T-helper 2 cell treated with Interferon-gamma antibody and Interleukin-4, amounts not matched to agents 5 μg/mL and 100 μg/mL, for 36 hours (primary cell): ENCODE measurements around the gene TMEM225B.
A peak's percentile ranks its signal among the peaks of the same experiment; 100 is the strongest.

Source experiments
- DNase-seq: peaks from one replicate; pipeline ENCODE4 v3.0.0; 2021; ENCODE audit warnings: low spot score
- H3K27ac Mint-ChIP-seq: one replicate; pipeline ENCODE4 v1.8.0; 2021; ENCODE audit warnings: mild to moderate bottlenecking, mixed read lengths
- H3K27me3 Mint-ChIP-seq: one replicate; pipeline ENCODE4 v1.8.0; 2021; ENCODE audit warnings: low read depth, mixed read lengths
- H3K36me3 Mint-ChIP-seq: one replicate; pipeline ENCODE4 v1.8.0; 2021; ENCODE audit warnings: low read depth, mixed read lengths
- H3K4me1 Mint-ChIP-seq: one replicate; pipeline ENCODE4 v1.8.0; 2021; ENCODE audit warnings: low read depth, mixed read lengths
- H3K4me3 Mint-ChIP-seq: one replicate; pipeline ENCODE4 v1.8.0; 2022; ENCODE audit warnings: mild to moderate bottlenecking, moderate library complexity, mixed read lengths
- H3K9me3 Mint-ChIP-seq: one replicate; pipeline ENCODE4 v1.8.0; 2021; ENCODE audit warnings: mixed read lengths

The TMEM225B gene

DNA sequence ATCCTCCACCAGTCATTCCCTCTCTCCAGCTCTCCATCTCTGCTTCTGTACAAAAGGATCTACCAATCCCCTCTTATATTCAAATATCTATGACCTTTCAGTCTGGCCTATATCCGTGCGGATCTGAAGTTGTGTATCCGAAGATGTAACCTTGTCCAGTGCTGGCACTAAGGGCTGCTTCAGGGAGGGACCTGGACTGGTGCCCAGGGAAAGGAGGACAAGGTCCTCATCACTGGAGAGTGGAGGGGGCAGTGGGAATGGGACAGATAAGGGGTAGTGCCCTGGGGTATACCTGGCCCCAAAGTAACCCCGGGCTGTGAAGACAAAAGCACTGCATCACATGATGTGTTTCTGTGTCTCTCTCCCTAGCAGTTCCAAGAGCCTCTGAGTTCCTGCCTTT, 1.8 kb downstream of the TMEM225B start:
- no peaks in the 10 kb centered on the region for H3K36me3 Mint-ChIP-seq
- H3K4me1 Mint-ChIP-seq = peaks cover 4% of the 10 kb centered on the region
- H3K27me3 Mint-ChIP-seq = no peaks in the 10 kb centered on the region
- no peak overlapping the region for H3K27ac Mint-ChIP-seq
- H3K9me3 Mint-ChIP-seq = no peaks in the 10 kb centered on the region
- no peak overlapping the region for H3K4me3 Mint-ChIP-seq
- DNase-seq = peak; percentile 1

GRCh38 chr7:99601656-99602310, 3.7 kb downstream of the TMEM225B start:
- no peak overlapping the region for H3K4me3 Mint-ChIP-seq
- H3K9me3 Mint-ChIP-seq = no peaks in the 10 kb centered on the region

DNA sequence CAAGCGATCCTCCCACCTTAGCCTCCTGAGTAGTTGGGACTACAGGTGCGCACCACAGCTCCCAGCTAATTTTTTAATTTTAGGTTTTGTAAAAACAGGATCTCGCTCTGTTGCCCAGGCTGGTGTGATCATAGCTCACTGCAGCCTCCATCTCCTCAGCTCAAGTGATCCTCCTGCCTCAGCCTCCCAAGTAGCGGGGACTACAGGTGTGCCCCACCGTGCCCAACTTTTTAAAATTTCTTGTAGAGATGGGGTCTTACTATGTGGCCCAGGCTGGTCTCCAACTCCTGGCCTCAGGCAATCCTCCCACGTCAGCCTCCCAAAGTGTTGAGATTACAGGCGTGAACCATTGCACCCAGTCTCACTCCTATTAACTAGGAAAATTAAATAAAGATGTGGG, 7.5 kb downstream of the TMEM225B start:
- Mint-ChIP-seq H3K4me1 (peaks cover 4% of the 10 kb centered on the region), H3K27me3 (no peaks in the 10 kb centered on the region), H3K27ac (no peak overlapping the region), H3K9me3 (no peaks in the 10 kb centered on the region), H3K4me3 (no peak overlapping the region), H3K36me3 (no peaks in the 10 kb centered on the region)
- DNase-seq = no peak

More at GRCh38 chr7:99601656-99602310, 3.7 kb downstream of the TMEM225B start:
- Mint-ChIP-seq H3K27ac (no peak overlapping the region), H3K27me3 (no peaks in the 10 kb centered on the region), H3K4me1 (peaks cover 4% of the 10 kb centered on the region), H3K36me3 (no peaks in the 10 kb centered on the region)
- peak; percentile 1 for DNase-seq

GRCh38 chr7:99606531-99606930, 8.5 kb downstream of the TMEM225B start:
- Mint-ChIP-seq H3K27ac (no peak overlapping the region), H3K4me1 (peaks cover 4% of the 10 kb centered on the region), H3K4me3 (no peak overlapping the region), H3K27me3 (no peaks in the 10 kb centered on the region), H3K36me3 (no peaks in the 10 kb centered on the region), H3K9me3 (no peaks in the 10 kb centered on the region)
- no peak for DNase-seq

GRCh38 chr7:99607548-99607947, 9.5 kb downstream of the TMEM225B start:
- Mint-ChIP-seq H3K27me3 (no peaks in the 10 kb centered on the region), H3K36me3 (no peaks in the 10 kb centered on the region), H3K4me3 (no peak overlapping the region), H3K27ac (no peak overlapping the region), H3K9me3 (no peaks in the 10 kb centered on the region), H3K4me1 (peaks cover 4% of the 10 kb centered on the region)
- no peak for DNase-seq

DNA sequence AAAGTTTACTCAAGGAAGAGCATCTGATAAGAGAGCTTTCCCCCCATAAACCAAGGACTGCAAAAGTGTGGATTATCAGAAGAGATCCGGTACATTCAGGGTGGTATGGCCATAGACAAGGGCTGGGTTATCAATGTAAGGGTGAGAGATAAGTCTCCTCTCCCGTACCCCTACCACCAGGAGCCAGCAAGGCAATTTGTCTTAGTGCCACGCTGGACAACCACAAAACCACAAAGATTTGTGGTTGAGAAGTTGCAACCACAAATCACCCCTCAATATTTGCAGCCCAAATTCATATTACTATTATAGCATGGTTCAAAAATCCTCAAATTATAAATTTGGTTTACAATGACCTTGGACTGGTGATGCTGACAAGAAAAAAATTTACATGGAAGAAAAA, 16.4 kb downstream of the TMEM225B start:
- no peak overlapping the region for H3K27ac Mint-ChIP-seq
- H3K9me3 Mint-ChIP-seq = peaks cover 3% of the 10 kb centered on the region
- peaks cover 33% of the 10 kb centered on the region for H3K4me1 Mint-ChIP-seq
- peak overlapping the region; percentile 17 for H3K4me3 Mint-ChIP-seq
- H3K36me3 Mint-ChIP-seq = peaks cover 19% of the 10 kb centered on the region
- H3K27me3 Mint-ChIP-seq = no peaks in the 10 kb centered on the region
- no peak for DNase-seq

GRCh38 chr7:99615989-99616358, 17.9 kb downstream of the TMEM225B start:
- Mint-ChIP-seq H3K9me3 (peaks cover 3% of the 10 kb centered on the region), H3K4me3 (peak overlapping the region; percentile 92), H3K27me3 (no peaks in the 10 kb centered on the region), H3K27ac (peak overlapping the region; percentile 91), H3K4me1 (peaks cover 33% of the 10 kb centered on the region), H3K36me3 (peaks cover 32% of the 10 kb centered on the region)
- DNase-seq = no peak

DNA sequence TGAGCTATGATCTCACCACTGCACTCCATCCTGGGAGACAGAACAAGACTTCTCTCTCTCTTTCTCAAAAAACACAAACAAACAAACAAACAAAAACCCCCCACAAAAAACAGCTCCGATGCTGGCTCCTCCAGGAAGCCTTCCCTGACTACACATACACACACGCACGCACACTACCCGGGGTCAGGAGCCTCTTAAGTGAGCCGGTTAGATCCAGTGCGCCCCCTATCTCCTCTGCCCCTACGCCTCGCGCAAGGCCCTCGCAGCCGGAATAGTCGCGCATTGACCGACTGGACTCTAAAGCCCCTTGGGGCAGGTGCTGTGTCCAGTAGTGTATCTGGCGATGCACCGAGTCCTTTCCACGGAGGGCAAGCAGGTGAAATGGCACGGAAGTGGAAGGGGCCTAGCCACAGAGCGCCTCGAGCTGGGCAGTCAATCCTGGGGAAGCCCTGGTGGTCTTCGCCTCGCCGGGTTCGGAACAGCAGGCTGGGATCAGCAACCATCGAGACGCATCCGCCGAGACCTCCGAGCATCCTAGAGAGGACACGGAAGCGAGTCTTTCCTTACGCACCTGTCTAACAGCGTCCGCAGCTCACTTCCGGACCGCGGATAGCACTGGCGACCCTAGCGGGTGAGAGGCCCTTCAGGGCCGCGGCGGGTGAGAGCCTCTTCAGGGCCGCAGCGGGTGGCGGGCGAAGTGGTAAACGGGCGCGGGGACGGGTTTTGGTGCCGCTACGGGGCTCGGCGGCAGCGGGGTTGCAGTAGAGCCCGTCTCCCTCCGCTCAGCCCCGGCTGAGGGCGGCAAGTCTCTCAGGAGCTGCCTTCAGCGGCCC, 18.5 kb downstream of the TMEM225B start, which contains the start of gene ZSCAN25:
ZSCAN25 (plus strand) TSS at position 588 of the 833 bp plus-strand sequence. CDS start 2,661 bp downstream, outside the sequence.
- no peaks in the 10 kb centered on the region for H3K27me3 Mint-ChIP-seq
- DNase-seq = peak; percentile 82
- peaks cover 37% of the 10 kb centered on the region for H3K4me1 Mint-ChIP-seq
- H3K36me3 Mint-ChIP-seq = peaks cover 37% of the 10 kb centered on the region
- peak within 1 kb of the TSS; percentile 92 for H3K4me3 Mint-ChIP-seq
- H3K27ac Mint-ChIP-seq = peak within 1 kb of the TSS; percentile 91
- H3K9me3 Mint-ChIP-seq = peaks cover 3% of the 10 kb centered on the region

DNA sequence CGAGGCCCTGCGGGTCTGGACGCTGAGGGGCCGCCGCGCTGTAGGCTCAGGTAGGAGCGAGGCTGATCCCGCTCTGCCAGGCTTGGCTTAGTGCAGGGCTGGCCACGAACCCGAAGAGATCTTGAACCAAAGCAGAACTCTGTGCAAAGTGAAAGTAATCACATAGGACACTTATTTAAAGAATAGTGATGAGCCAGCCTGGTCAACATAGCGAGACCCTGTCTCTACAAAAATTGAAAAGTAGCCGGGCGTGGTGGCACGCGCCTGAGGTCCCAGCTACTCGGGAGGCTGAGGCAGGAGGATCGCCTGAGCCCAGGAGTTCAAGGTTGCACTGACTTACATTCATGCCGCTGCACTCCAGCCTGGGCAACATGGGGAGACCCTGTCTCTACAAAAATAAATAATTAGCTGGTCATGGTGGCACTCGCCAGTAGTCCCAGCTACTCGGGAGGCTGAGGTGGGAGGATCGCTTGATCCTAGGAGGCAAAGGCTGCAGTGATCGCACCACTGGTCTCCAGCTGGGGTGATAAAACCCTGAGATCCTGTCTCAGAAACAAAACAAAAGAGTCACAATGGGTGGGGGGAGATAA, 19.2 kb downstream of the TMEM225B start:
- Mint-ChIP-seq H3K27me3 (no peaks in the 10 kb centered on the region), H3K9me3 (peaks cover 3% of the 10 kb centered on the region), H3K36me3 (peaks cover 42% of the 10 kb centered on the region), H3K4me1 (peaks cover 40% of the 10 kb centered on the region), H3K27ac (peak overlapping the region; percentile 91), H3K4me3 (peak overlapping the region; percentile 92)
- DNase-seq = no peak

DNA sequence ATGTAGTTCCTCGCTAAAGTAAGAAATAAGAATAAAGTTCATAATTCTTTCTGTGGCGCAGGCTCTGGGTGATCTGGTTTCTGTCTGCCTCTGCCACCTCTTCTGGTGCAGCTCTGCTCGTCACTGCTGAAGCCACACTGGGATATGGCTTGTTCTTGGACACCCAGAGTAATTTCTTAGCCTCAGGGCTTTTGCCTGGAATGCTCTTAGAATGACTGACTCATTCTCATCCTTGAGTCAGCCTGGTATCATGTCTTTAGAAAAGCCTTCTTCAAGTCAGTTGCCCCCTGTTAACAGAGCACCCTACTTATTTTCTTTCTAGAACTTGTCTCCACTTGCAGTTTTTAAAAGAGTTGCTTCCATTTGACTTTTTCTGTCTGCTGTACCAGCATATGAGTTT, 20.7 kb downstream of the TMEM225B start:
- H3K4me1 Mint-ChIP-seq = peaks cover 54% of the 10 kb centered on the region
- DNase-seq = no peak
- peaks cover 57% of the 10 kb centered on the region for H3K36me3 Mint-ChIP-seq
- H3K9me3 Mint-ChIP-seq = no peaks in the 10 kb centered on the region
- no peaks in the 10 kb centered on the region for H3K27me3 Mint-ChIP-seq
- peak overlapping the region; percentile 41 for H3K27ac Mint-ChIP-seq
- peak overlapping the region; percentile 92 for H3K4me3 Mint-ChIP-seq

DNA sequence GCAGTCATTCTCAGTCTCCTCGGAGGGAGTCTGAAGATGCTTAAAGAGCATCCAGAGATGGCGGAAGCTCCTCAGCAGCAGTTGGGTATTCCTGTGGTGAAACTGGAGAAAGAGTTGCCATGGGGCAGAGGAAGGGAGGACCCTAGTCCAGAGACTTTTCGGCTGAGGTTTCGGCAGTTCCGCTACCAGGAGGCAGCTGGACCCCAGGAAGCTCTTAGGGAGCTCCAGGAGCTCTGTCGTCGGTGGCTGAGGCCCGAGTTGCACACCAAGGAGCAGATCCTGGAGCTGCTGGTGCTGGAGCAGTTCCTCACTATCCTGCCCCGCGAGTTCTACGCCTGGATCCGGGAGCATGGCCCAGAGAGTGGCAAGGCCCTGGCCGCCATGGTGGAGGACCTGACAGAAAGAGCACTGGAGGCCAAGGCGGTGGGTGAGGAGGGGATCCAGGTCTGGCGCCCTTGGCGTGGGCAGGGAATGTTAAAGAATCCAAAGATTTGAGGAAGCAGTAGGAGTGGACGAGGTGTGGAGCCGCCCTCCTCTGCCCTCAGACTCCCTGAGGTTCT, 21.6 kb downstream of the TMEM225B start:
- peaks cover 61% of the 10 kb centered on the region for H3K4me1 Mint-ChIP-seq
- DNase-seq = no peak
- H3K9me3 Mint-ChIP-seq = no peaks in the 10 kb centered on the region
- peak overlapping the region; percentile 11 for H3K27ac Mint-ChIP-seq
- H3K36me3 Mint-ChIP-seq = peaks cover 66% of the 10 kb centered on the region
- H3K27me3 Mint-ChIP-seq = no peaks in the 10 kb centered on the region
- H3K4me3 Mint-ChIP-seq = no peak overlapping the region

GRCh38 chr7:99621271-99621670, 23.2 kb downstream of the TMEM225B start:
- Mint-ChIP-seq H3K4me1 (peaks cover 66% of the 10 kb centered on the region), H3K27ac (peak overlapping the region; percentile 18), H3K36me3 (peaks cover 81% of the 10 kb centered on the region), H3K27me3 (no peaks in the 10 kb centered on the region), H3K4me3 (no peak overlapping the region), H3K9me3 (no peaks in the 10 kb centered on the region)
- DNase-seq = no peak

DNA sequence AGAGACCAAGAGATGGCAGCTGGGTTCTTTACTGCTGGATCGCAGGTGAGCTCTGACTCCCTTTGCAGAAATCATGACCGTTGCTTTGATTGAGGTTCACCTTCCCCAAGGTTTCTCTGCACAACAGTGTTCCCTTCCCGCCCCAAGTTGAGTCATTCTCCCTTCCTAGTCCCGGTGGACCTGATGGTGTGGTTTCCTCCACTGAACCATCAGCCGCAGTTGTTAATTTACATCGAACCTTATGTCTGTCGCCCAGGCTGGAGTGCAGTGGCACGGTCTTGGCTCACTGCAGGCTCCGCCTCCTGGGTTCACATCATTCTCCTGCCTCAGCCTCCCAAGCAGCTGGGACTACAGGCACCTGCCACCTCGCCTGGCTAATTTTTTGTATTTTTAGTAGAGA, 24.5 kb downstream of the TMEM225B start:
- peak overlapping the region; percentile 97 for H3K27ac Mint-ChIP-seq
- DNase-seq = no peak
- peak overlapping the region; percentile 92 for H3K4me3 Mint-ChIP-seq
- no peaks in the 10 kb centered on the region for H3K9me3 Mint-ChIP-seq
- H3K27me3 Mint-ChIP-seq = no peaks in the 10 kb centered on the region
- peaks cover 89% of the 10 kb centered on the region for H3K36me3 Mint-ChIP-seq
- H3K4me1 Mint-ChIP-seq = peaks cover 71% of the 10 kb centered on the region
